CD4-positive, alpha-beta T cell treated with Interleukin-4 for 4 hours (primary cell): ENCODE results near the gene ZBTB46.
"Not testable (repeated sequence)": the region's sequence is repeated elsewhere in the genome, so short reads cannot be mapped to it uniquely, and the experiment has no call there.

ENCODE experiments used
- DNase-seq: peaks from one replicate; pipeline ENCODE4 v3.0.0-alpha.2; 2020

Gene ZBTB46

GRCh38 chr20:63732118-63733095 is 98.7 kb downstream of the ZBTB46 start:
- no peak for DNase-seq

DNA sequence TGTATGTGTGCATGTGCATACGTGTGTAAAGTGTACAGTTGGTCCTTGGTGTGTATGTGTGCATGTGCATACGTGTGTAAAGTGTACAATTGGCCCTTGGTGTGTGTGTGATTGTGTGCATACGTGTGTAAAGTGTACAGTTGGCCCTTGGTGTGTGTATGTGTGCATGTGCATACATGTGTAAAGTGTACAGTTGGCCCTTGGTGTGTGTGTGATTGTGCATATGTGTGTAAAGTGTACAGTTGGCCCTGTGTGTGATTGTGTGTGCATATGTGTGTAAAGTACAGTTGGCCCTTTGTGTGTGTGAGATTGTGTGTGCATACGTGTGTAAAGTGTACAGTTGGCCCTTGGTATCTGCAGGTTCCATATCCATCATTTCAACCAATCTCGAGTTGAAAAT is 99.7 kb downstream of the ZBTB46 start:
- no peak for DNase-seq

DNA sequence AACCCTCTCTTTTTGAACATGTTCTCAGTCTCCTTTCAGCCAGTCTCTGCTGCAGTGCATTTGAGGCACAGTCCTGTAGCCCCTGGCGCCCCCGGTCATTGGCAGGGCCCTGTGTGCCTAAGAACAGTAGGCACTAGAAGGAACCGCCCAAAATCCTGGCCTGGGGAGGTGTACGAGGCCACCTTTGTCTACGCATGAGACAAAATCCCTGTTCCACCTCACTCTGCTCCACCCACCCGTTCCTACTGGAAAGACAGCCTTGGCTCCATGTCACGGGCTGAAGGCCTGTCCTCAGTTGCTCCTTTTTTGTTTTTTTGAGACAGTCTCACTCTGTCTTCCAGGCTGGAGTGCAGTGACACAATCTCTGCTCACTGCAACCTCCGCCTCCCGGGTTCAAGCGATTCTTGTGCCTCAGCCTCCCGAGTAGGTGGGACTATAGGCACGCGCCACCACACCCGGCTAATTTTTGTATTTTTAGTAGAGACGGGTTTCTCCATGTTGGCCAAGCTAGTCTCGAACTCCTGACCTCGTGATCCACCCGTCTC is 100.8 kb downstream of the ZBTB46 start:
- DNase-seq = not testable (repeated sequence)

DNA sequence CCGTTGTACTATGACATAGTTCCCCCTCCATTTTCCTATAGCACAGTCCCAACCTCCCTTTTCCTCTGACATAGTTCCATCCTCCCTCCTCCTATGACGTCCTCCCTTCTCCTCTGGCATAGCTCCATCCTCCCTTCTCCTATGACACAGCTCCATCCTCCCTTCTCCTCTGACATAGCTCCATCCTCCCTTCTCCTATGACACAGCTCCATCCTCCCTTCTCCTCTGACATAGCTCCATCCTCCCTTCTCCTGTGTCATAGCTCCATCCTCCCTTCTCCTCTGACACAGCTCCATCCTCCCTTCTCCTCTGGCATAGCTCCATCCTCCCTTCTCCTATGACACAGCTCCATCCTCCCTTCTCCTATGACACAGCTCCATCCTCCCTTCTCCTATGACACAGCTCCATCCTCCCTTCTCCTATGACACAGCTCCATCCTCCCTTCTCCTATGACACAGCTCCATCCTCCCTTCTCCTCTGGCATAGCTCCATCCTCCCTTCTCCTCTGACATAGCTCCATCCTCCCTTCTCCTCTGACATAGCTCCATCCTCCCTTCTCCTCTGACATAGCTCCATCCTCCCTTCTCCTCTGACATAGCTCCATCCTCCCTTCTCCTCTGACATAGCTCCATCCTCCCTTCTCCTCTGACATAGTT is 108.0 kb downstream of the ZBTB46 start:
- DNase-seq = not testable (repeated sequence)

DNA sequence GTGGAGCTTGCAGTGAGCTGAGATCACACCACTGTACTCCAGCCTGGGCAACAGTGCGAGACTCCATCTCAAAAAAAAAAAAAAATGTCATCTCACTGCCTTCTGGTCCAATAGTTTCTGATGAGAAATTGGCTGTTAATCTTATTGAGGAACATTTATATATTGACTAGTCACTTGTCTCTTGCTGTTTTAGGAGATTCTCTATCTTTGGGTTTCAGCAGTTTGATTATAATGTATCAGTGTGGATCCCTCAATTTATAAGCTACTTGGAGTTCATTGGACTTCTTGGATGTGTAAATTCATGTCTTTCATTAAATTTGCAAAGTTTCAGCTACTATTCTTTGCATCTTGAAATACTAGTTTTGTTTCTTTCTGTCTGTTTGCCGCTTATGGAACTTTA is 112.1 kb downstream of the ZBTB46 start:
- no peak for DNase-seq

- no peak for DNase-seq
Measured at GRCh38 chr20:63714858-63715257, 116.2 kb downstream of the ZBTB46 start.

DNA sequence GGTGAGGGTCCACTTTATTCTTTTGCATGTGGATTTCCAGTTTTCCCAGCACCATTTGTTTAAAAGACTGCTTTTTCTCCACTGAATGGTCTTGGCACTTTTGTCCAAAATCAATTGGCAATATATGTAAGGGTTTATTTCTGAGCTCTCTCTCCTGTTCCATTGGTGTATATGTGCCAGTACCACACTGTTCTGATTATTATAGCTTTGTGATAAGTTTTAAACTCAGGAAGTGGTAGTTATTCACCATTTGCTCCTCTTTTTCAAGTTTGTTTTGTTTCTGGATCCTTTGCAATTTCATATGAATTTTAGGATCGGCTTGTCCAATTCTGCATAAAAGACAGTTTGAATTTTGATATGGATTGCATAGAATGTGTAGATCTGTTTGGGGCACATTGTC is 118.9 kb downstream of the ZBTB46 start:
- DNase-seq = no peak

GRCh38 chr20:63711085-63711645 is 119.9 kb downstream of the ZBTB46 start:
- DNase-seq = no peak

DNA sequence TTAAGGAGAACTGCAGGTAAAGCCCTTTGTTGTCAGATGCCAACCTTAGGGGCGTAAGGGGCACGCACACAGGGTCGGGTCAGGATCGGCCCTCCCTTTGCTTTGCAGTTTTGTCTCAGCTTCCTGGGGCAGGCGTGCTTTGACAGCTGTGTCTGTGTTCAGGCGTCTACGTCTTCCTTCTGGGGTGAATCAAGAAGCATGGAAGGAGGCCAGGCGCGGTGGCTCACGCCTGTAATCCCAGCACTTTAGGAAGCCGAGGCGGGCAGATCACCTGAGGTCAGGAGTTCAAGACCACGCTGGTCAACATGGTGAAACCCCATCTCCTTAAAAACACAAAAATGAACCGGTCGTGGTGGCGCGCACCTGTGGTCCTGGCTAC is 121.9 kb downstream of the ZBTB46 start:
- no peak for DNase-seq

GRCh38 chr20:63708301-63709148 is 122.5 kb downstream of the ZBTB46 start:
- no peak for DNase-seq

DNA sequence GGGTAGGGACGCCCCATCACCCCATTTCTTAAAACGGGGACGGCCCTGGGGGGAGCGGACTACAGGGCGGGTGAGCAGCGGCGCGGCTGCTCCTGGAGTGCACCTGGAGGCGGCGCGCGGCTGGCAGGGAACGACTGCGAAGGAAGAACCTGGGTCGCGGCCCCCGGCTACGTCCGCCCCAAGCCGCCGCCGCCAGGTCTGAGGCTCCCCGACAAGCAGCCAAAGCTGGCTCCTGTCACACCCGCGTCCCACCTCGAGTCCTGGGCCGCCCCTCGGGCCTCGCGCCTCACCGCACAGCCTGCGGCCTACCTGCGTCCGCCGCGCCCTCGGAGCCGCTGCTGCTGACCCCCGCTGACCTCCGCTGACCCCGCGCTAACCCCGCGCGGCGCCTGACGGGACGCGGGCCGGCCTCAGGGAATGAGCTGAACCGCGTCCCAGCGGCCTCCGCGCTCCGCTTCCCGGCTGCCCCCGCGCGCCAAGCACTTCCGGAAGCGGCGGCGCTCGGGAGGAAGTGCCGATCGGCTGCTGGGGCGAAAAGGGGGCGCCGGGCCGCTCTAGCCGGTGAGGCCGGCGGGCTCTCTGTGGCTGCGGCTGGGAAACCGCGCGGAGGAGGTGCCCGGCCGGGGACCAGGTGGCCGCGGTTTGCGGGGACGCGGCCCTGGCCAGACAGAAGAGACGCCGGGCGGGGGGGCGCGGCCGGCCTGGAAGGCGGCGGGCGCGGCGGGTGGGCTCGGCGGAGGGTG is 123.3 kb downstream of the ZBTB46 start, which contains the start of the genes ARFRP1 and ZGPAT:
ARFRP1 (minus strand) TSS at position 419 of the 743 bp plus-strand sequence. CDS start 885 bp downstream, outside the sequence.
ZGPAT (plus strand) TSS at position 482 of the 743 bp plus-strand sequence. CDS start 542 bp downstream, outside the sequence.
- DNase-seq = peak; percentile 87

GRCh38 chr20:63706852-63707557 is 124.1 kb downstream of the ZBTB46 start:
- peak; percentile 62 for DNase-seq

- no peak for DNase-seq
Measured at GRCh38 chr20:63706027-63706695, 124.9 kb downstream of the ZBTB46 start.

- DNase-seq = no peak
Measured at GRCh38 chr20:63705232-63706026, 125.6 kb downstream of the ZBTB46 start.

GRCh38 chr20:63704749-63705117 is 126.3 kb downstream of the ZBTB46 start:
- no peak for DNase-seq

GRCh38 chr20:63703976-63704748 is 126.9 kb downstream of the ZBTB46 start:
- DNase-seq = no peak

- DNase-seq = no peak
Measured at GRCh38 chr20:63703471-63703975, 127.5 kb downstream of the ZBTB46 start.

DNA sequence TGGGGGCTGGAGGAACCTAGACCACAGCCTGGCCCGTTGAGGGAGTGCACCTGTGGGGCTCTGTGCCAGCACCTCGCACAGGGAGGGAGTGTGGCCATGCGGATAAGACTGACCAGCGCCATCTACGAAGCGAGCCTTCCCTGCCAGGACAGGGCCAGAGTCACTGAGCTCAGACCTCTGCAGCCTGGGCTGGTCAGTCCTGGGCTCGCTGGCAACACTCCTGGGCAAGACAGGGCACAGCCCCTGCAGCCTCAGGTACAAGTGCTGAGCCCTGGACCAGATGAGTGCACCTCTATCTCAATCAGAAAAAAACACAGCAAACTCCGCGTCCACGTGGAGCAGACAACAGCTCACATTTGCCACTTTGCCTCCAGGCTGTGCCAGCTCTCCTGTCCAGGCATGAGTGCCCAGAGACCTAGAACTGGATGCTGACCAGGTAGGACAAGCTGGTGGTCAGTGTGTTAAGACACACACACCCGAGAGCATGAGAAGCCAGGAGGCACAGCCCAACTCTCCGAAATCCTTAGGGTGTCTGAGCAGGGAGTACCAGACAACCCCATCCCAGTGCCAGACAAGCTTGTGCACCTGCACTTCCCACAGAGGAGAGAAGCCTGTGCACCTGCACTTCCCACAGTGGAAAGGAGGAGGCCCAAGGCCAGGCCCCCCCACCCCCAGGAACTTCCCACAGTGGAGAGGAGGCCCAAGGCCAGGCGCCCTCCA is 128.2 kb downstream of the ZBTB46 start:
- DNase-seq = no peak
